ENCODE measurements around the gene ENPP3. TPM values are rescaled to one million over a fixed set of nuclear protein-coding genes. Genes with fewer than 3 reads are reported as not detected.

ENPP3 gene
- total and polyA plus RNA-seq, 2 experiments from 2014 or later, result 0.98 to 2.7 TPM

DNA sequence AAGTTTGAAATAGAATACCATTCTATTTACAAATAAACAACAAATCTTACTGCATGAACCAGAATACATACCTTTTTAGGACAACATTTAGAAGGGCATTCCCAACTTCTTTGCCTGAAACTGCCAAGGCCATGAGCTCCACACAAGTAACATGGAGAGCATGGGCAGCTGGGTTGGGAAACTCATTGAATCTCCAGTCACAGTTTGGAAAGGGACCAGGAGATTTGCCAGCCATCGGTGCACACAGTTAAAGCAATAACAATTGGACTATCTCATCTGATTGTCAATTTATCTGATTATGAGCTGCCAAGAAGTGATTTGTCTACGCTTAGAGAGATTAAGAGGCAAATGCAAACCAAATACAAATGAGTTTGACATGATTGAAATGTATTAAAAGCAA, 44.2 kb upstream of the ENPP3 start:
- WGBS (ENCODE audit: low lambda C conversion rate, missing lambda C conversion rate), result 92% methylated on average over 2 of the region's 2 CpGs
- no peak overlapping the region for H2AFZ ChIP-seq
- H3K4me1 ChIP-seq (ENCODE audit: insufficient read depth), result no peaks in the 10 kb centered on the region
- H3K4me2 ChIP-seq, result no peak overlapping the region
- no peaks in the 10 kb centered on the region for H3K27me3 ChIP-seq
- no peaks in the 10 kb centered on the region for H3K9me3 ChIP-seq (ENCODE audit: low read depth)
- H3K4me3 ChIP-seq, result no peak overlapping the region
- no peak overlapping the region for H3K27ac ChIP-seq
- no peaks in the 10 kb centered on the region for H3K79me2 ChIP-seq
- no peaks in the 10 kb centered on the region for H3K9me2 ChIP-seq (replicated peaks; ENCODE audit: insufficient read depth)
- TF ChIP-seq, protein P1, sequence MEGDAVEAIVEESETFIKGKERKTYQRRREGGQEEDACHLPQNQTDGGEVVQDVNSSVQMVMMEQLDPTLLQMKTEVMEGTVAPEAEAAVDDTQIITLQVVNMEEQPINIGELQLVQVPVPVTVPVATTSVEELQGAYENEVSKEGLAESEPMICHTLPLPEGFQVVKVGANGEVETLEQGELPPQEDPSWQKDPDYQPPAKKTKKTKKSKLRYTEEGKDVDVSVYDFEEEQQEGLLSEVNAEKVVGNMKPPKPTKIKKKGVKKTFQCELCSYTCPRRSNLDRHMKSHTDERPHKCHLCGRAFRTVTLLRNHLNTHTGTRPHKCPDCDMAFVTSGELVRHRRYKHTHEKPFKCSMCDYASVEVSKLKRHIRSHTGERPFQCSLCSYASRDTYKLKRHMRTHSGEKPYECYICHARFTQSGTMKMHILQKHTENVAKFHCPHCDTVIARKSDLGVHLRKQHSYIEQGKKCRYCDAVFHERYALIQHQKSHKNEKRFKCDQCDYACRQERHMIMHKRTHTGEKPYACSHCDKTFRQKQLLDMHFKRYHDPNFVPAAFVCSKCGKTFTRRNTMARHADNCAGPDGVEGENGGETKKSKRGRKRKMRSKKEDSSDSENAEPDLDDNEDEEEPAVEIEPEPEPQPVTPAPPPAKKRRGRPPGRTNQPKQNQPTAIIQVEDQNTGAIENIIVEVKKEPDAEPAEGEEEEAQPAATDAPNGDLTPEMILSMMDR (IDR thresholded peaks at IDR 0.05; ENCODE audit: poor library complexity), result no peak
- TF ChIP-seq EZH2phosphoT487 (IDR thresholded peaks at IDR 0.05; ENCODE audit: low read depth, severe bottlenecking, unreplicated experiment) (no peak), EZH2 (IDR thresholded peaks at IDR 0.05; ENCODE audit: borderline replicate concordance) (no peak)
- H3K36me3 ChIP-seq (replicated peaks; ENCODE audit: insufficient read depth, low read depth), result no peaks in the 10 kb centered on the region
- H4K20me1 ChIP-seq (ENCODE audit: insufficient read depth, poor library complexity, severe bottlenecking), result no peaks in the 10 kb centered on the region
- no peak for DNase-seq (ENCODE audit: low spot score)

DNA sequence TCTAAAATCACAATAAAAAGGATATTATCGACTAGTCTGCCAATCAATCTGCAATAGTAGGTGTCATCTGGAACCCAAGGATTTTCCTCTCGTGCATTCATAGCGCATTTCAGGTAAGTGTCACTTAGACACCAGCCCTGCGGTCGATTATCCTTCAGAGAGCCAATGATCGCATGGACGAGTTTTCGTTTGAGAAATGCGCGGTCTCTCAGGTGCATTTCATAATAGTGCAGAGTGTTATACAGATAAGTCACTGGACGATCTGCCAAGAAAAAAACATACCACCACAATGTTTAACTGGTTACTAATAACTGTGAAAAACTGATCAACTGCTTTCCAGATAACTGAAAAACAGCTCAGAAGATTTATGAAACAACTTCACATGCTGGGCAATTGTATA, 43.0 kb upstream of the ENPP3 start:
- Histone ChIP-seq H2AFZ (no peak overlapping the region), H3K9me2 (replicated peaks; ENCODE audit: insufficient read depth) (no peaks in the 10 kb centered on the region), H3K79me2 (no peaks in the 10 kb centered on the region), H3K4me2 (no peak overlapping the region), H3K27me3 (no peaks in the 10 kb centered on the region), H4K20me1 (ENCODE audit: insufficient read depth, poor library complexity, severe bottlenecking) (no peaks in the 10 kb centered on the region), H3K4me3 (no peak overlapping the region), H3K4me1 (ENCODE audit: insufficient read depth) (no peaks in the 10 kb centered on the region), H3K27ac (no peak overlapping the region), H3K9me3 (ENCODE audit: low read depth) (no peaks in the 10 kb centered on the region), H3K36me3 (replicated peaks; ENCODE audit: insufficient read depth, low read depth) (no peaks in the 10 kb centered on the region)
- no peak for TF ChIP-seq EZH2phosphoT487 (IDR thresholded peaks at IDR 0.05; ENCODE audit: low read depth, severe bottlenecking, unreplicated experiment)
- no peak for TF ChIP-seq EZH2 (IDR thresholded peaks at IDR 0.05; ENCODE audit: borderline replicate concordance)
- TF ChIP-seq, protein P1 (IDR thresholded peaks at IDR 0.05; ENCODE audit: poor library complexity), result no peak
- WGBS (ENCODE audit: low lambda C conversion rate, missing lambda C conversion rate), result 95% methylated on average over 11 of the region's 11 CpGs
- DNase-seq (ENCODE audit: low spot score), result no peak

DNA sequence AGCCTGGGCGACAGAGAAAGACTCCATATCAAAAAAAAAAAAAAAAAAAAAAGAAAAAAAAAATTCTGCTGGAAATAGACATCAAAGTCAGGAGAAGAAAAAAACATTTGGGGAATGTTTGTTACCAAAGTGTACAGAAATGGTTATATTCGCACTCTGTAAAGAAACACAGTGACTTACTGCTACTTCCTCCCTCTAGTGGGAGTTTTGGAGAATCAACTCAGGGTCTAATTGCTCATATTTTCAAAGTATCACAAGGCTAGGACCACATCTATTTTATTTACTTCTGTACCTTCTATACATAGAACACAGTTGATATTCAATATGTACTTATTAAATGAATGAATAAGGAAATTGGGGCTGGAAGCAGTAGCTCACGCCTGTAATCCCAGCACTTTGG, 39.7 kb upstream of the ENPP3 start:
- DNase-seq (ENCODE audit: low spot score), result peak; percentile 7
- no peaks in the 10 kb centered on the region for H3K9me3 ChIP-seq (ENCODE audit: low read depth)
- no peak overlapping the region for H2AFZ ChIP-seq
- H3K4me3 ChIP-seq, result no peak overlapping the region
- H3K79me2 ChIP-seq, result no peaks in the 10 kb centered on the region
- no peaks in the 10 kb centered on the region for H3K4me1 ChIP-seq (ENCODE audit: insufficient read depth)
- no peak overlapping the region for H3K27ac ChIP-seq
- no peaks in the 10 kb centered on the region for H3K27me3 ChIP-seq
- no peaks in the 10 kb centered on the region for H3K9me2 ChIP-seq (replicated peaks; ENCODE audit: insufficient read depth)
- H3K36me3 ChIP-seq (replicated peaks; ENCODE audit: insufficient read depth, low read depth), result no peaks in the 10 kb centered on the region
- no peak overlapping the region for H3K4me2 ChIP-seq
- H4K20me1 ChIP-seq (ENCODE audit: insufficient read depth, poor library complexity, severe bottlenecking), result no peaks in the 10 kb centered on the region
- TF ChIP-seq, protein P1 (IDR thresholded peaks at IDR 0.05; ENCODE audit: poor library complexity), result peak; percentile 34
- no peak for TF ChIP-seq EZH2phosphoT487 (IDR thresholded peaks at IDR 0.05; ENCODE audit: low read depth, severe bottlenecking, unreplicated experiment)
- WGBS (ENCODE audit: low lambda C conversion rate, missing lambda C conversion rate), result 96% methylated on average over 3 of the region's 3 CpGs

DNA sequence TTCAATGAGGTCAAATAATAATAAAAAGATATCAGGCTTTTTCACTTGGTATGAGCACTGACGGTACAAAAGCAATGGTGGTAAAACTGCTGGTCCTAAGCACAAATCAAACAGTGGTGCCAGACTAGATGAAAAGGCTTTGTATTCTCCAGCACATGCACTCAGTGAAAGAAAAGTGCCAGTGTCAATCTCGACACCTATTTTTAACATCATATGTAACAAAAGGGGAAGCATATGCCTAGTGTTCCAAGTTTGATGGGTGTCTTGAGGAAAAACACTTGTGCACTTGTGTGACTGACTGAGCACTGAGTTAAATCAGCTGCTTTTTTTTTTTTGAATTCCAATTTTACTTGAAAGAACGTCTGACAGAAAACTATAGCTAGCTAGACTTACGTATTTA, 36.4 kb upstream of the ENPP3 start:
- Histone ChIP-seq H3K27ac (no peak overlapping the region), H4K20me1 (ENCODE audit: insufficient read depth, poor library complexity, severe bottlenecking) (no peaks in the 10 kb centered on the region), H3K4me2 (no peak overlapping the region), H3K9me3 (ENCODE audit: low read depth) (no peaks in the 10 kb centered on the region), H2AFZ (no peak overlapping the region), H3K4me3 (no peak overlapping the region), H3K4me1 (ENCODE audit: insufficient read depth) (no peaks in the 10 kb centered on the region), H3K79me2 (no peaks in the 10 kb centered on the region), H3K27me3 (no peaks in the 10 kb centered on the region), H3K36me3 (replicated peaks; ENCODE audit: insufficient read depth, low read depth) (no peaks in the 10 kb centered on the region), H3K9me2 (replicated peaks; ENCODE audit: insufficient read depth) (no peaks in the 10 kb centered on the region)
- TF ChIP-seq, protein P1 (IDR thresholded peaks at IDR 0.05; ENCODE audit: poor library complexity), result no peak
- TF ChIP-seq EZH2phosphoT487 (IDR thresholded peaks at IDR 0.05; ENCODE audit: low read depth, severe bottlenecking, unreplicated experiment) (no peak), EZH2 (IDR thresholded peaks at IDR 0.05; ENCODE audit: borderline replicate concordance) (no peak)
- 95% methylated on average over 4 of the region's 4 CpGs for WGBS (ENCODE audit: low lambda C conversion rate, missing lambda C conversion rate)
- DNase-seq (ENCODE audit: low spot score), result no peak

All from hepatocyte (in vitro differentiated cells).